Measurements from ENCODE around the gene PSME4. TPM values are rescaled to one million over a fixed set of nuclear protein-coding genes. Genes with fewer than 3 reads are reported as not detected.

PSME4 gene, protein sequence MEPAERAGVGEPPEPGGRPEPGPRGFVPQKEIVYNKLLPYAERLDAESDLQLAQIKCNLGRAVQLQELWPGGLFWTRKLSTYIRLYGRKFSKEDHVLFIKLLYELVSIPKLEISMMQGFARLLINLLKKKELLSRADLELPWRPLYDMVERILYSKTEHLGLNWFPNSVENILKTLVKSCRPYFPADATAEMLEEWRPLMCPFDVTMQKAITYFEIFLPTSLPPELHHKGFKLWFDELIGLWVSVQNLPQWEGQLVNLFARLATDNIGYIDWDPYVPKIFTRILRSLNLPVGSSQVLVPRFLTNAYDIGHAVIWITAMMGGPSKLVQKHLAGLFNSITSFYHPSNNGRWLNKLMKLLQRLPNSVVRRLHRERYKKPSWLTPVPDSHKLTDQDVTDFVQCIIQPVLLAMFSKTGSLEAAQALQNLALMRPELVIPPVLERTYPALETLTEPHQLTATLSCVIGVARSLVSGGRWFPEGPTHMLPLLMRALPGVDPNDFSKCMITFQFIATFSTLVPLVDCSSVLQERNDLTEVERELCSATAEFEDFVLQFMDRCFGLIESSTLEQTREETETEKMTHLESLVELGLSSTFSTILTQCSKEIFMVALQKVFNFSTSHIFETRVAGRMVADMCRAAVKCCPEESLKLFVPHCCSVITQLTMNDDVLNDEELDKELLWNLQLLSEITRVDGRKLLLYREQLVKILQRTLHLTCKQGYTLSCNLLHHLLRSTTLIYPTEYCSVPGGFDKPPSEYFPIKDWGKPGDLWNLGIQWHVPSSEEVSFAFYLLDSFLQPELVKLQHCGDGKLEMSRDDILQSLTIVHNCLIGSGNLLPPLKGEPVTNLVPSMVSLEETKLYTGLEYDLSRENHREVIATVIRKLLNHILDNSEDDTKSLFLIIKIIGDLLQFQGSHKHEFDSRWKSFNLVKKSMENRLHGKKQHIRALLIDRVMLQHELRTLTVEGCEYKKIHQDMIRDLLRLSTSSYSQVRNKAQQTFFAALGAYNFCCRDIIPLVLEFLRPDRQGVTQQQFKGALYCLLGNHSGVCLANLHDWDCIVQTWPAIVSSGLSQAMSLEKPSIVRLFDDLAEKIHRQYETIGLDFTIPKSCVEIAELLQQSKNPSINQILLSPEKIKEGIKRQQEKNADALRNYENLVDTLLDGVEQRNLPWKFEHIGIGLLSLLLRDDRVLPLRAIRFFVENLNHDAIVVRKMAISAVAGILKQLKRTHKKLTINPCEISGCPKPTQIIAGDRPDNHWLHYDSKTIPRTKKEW (N-terminal part only)
- total RNA-seq: 100 to 1,000 TPM; 104 to 142 TPM
- 144 TPM for polyA plus RNA-seq (ENCODE audit: insufficient read depth, low read depth, low replicate concordance)
- long read RNA-seq, donor 1, full-length matches to known transcripts: 1 of 37 reads
- long read RNA-seq, donor 1, partial matches to known transcripts: 36 of 37 reads
- long read RNA-seq, donor 1, other reads (novel, unspliced or antisense): 0 of 37 reads
- long read RNA-seq, donor 2, partial matches to known transcripts: 5 of 5 reads
- long read RNA-seq, donor 2, other reads (novel, unspliced or antisense): 0 of 5 reads

DNA sequence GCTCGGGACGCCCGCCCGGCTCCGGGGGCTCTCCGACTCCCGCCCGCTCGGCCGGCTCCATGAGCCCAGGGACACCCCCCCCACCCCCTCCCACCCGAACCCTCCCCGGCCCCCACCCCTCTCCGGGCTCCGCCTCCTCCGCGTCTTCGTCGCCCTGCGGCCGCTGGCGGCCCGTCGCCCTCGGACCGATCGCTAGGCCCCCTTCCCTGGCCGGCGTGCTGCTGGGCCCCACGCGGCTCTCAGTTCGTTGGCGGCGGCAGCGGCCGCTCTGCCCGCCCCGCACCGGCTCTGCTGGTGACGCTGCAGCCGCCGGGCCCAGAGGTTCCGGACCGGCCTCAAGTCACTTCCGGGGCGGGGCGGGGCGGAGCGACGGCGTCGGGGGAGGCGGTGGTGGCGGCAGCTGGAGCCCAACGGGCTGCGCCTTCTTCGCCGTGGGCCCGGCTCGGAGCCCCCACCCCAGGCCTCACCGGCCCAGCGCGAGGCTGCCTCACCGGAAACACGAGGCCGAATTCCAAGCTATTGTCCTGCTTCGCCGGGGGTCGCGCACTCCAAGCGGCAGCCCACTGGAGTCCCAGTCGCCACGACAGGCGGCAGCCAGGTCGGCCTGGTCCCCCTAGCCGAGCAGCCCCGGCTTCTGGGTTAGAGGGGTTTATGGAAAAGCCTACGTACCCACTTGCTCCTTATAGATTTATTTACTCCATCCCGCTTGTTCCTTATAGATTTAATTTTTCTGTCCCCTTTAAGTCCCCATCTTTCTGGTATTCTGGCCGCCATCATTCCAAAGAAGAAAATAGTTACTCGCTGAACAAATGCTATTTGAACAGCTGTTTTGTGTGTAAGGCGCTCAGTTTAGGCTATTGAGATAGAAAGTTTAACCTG is at the start of gene PSME4:
Gene PSME4, minus strand, starts transcription at position 270 of the 879 bp plus-strand sequence. Its CDS starts 209 bp downstream, at position 61.
- no peaks in the 10 kb centered on the region for H3K27me3 ChIP-seq
- peaks cover 30% of the 10 kb centered on the region for H3K4me1 ChIP-seq
- intact Hi-C loops (cut with DNase I; ENCODE audit: low total_unique reads): no loop called here
- H3K9me3 ChIP-seq: no peaks in the 10 kb centered on the region
- H3K4me3 ChIP-seq: peak within 1 kb of the TSS; percentile 98 to 99
- TF ChIP-seq POLR2A (IDR thresholded peaks at IDR 0.05): peak; percentile 79
- TF ChIP-seq, protein P1, sequence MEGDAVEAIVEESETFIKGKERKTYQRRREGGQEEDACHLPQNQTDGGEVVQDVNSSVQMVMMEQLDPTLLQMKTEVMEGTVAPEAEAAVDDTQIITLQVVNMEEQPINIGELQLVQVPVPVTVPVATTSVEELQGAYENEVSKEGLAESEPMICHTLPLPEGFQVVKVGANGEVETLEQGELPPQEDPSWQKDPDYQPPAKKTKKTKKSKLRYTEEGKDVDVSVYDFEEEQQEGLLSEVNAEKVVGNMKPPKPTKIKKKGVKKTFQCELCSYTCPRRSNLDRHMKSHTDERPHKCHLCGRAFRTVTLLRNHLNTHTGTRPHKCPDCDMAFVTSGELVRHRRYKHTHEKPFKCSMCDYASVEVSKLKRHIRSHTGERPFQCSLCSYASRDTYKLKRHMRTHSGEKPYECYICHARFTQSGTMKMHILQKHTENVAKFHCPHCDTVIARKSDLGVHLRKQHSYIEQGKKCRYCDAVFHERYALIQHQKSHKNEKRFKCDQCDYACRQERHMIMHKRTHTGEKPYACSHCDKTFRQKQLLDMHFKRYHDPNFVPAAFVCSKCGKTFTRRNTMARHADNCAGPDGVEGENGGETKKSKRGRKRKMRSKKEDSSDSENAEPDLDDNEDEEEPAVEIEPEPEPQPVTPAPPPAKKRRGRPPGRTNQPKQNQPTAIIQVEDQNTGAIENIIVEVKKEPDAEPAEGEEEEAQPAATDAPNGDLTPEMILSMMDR (IDR thresholded peaks at IDR 0.05): peak in 1 of 3 experiments; percentile 4
- 0 to 1% methylated on average over 28 to 53 of the region's 81 CpGs for WGBS, 2 donors
- peak; percentile 95 for DNase-seq
- peak within 1 kb of the TSS; percentile 97 to 98 for H3K27ac ChIP-seq
- no peaks in the 10 kb centered on the region for H3K36me3 ChIP-seq (ENCODE audit: low read depth, missing control alignments)

DNA sequence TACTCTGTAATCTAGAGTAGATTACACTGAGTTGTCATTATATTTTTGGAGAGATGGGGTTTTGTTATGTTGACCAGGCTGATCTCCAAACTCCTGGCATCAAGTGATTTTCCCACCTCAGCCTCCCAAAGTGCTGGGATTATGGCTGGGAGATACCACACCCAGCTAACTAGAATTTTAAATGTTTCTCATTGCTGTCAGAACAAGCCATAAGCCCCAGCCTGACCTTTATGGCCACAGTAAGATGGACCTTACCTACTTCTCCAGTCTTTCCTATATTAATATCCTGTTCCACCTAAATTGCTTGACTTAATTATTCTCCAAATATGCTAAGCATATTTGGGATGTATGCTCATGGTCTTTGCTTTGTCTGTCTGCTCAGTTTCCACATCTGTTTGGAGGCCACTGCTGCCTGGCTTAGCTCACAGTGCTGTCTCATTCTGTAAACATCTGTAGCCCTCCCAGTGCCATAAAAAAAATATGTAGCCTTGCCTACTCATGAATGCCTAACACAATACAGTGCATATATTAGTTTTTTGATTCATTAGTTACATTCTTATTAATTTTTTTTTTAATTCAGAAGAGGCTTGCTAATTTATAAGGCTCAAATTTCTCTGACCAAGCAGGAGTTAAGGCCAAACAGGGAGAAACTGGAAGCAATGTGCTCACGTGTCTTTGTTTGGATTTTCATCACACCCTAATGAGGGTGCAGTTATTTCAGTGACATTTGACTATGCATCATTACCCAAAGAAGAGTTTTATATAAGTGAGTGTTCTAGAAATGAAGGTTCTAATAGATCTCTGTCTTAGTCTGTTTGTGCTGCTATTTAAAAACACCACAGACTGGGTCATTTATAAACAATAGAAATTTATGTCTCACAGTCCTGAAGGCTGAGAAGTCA is 45.3 kb upstream of the PSME4 start:
- no peaks in the 10 kb centered on the region for H3K27me3 ChIP-seq
- WGBS, 2 donors: 23 to 37% methylated on average over 1 of the region's 1 CpG
- H3K36me3 ChIP-seq (ENCODE audit: low read depth, missing control alignments): no peaks in the 10 kb centered on the region
- peaks cover 4% of the 10 kb centered on the region for H3K4me1 ChIP-seq
- no peak overlapping the region for H3K27ac ChIP-seq
- no peak overlapping the region for H3K4me3 ChIP-seq
- no peak for TF ChIP-seq POLR2A (IDR thresholded peaks at IDR 0.05)
- TF ChIP-seq, protein P1 (IDR thresholded peaks at IDR 0.05): no peak
- intact Hi-C loops (cut with DNase I; ENCODE audit: low total_unique reads): no loop called here
- H3K9me3 ChIP-seq: no peaks in the 10 kb centered on the region
- DNase-seq: no peak

DNA sequence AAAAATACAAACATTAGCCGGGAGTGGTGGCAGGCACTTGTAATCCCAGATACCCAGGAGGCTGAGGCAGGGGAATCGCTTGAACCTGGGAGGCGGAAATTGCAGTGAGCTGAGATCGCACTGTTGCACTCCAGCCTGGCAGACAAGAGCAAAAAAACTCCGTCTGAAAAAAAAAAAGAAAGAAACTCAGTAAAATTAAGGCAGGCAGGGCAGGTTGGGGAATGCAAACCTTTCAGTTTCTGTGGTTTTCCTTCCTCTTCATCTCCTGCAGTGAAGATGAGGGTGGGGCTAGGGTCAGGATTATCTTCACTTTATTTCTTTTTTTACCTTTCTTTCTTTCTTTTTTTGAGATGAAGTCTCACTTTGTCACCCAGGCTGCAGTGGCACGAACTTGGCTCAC is 43.2 kb upstream of the PSME4 start:
- intact Hi-C loops (cut with DNase I; ENCODE audit: low total_unique reads): no loop called here
- H3K27ac ChIP-seq: no peak overlapping the region
- no peaks in the 10 kb centered on the region for H3K27me3 ChIP-seq
- TF ChIP-seq, protein P1 (IDR thresholded peaks at IDR 0.05): no peak
- no peak for TF ChIP-seq POLR2A (IDR thresholded peaks at IDR 0.05)
- no peaks in the 10 kb centered on the region for H3K9me3 ChIP-seq
- H3K36me3 ChIP-seq (ENCODE audit: low read depth, missing control alignments): no peaks in the 10 kb centered on the region
- WGBS, 2 donors: 74 to 84% methylated on average over 6 of the region's 6 CpGs
- no peak for DNase-seq
- H3K4me3 ChIP-seq: no peak overlapping the region
- H3K4me1 ChIP-seq: peaks cover 4% of the 10 kb centered on the region

Data from testis (tissue), 5 donors.